ENCODE measurements around the gene PCYT2. TPM values are rescaled to one million over a fixed set of nuclear protein-coding genes. Genes with fewer than 3 reads are reported as not detected.
A peak's percentile ranks its signal among the peaks of the same experiment; 100 is the strongest.

Gene PCYT2
- total and polyA plus RNA-seq, 2 donors (not counting 1 experiment from before 2014, with no cell fraction given): 46.0 to 65.6 TPM

- H3K4me1 ChIP-seq (ENCODE audit: control insufficient read depth, extremely low read depth, insufficient read depth, low read length): no peaks in the 10 kb centered on the region
- no peaks in the 10 kb centered on the region for H3K36me3 ChIP-seq (ENCODE audit: control insufficient read depth, insufficient read depth, low read length)
- H3K4me3 ChIP-seq (replicated peaks in 1 of 4; ENCODE audit: control extremely low read depth in 1 of 4, insufficient read depth in 1 of 4, low read depth in 3 of 4, low read length in 4 of 4): no peak overlapping the region
- H3K9me3 ChIP-seq (ENCODE audit: control insufficient read depth, insufficient read depth, low read depth, low read length): no peaks in the 10 kb centered on the region
- peaks cover 10% of the 10 kb centered on the region for H3K27me3 ChIP-seq (ENCODE audit: control insufficient read depth, insufficient read depth, low read length)
- H3K79me2 ChIP-seq (ENCODE audit: control insufficient read depth, insufficient read depth, low read length): no peaks in the 10 kb centered on the region
- H3K27ac ChIP-seq (ENCODE audit: insufficient read depth, low read length): no peak overlapping the region
- H3K4me2 ChIP-seq (ENCODE audit: extremely low read depth, insufficient read depth, low read length): no peak overlapping the region
- DNase-seq (ENCODE audit: low read depth in 2 of 2): no peak
- TF ChIP-seq EZH2 (IDR thresholded peaks at IDR 0.05; ENCODE audit: low read length, missing control alignments): no peak
- TF ChIP-seq, protein P1, sequence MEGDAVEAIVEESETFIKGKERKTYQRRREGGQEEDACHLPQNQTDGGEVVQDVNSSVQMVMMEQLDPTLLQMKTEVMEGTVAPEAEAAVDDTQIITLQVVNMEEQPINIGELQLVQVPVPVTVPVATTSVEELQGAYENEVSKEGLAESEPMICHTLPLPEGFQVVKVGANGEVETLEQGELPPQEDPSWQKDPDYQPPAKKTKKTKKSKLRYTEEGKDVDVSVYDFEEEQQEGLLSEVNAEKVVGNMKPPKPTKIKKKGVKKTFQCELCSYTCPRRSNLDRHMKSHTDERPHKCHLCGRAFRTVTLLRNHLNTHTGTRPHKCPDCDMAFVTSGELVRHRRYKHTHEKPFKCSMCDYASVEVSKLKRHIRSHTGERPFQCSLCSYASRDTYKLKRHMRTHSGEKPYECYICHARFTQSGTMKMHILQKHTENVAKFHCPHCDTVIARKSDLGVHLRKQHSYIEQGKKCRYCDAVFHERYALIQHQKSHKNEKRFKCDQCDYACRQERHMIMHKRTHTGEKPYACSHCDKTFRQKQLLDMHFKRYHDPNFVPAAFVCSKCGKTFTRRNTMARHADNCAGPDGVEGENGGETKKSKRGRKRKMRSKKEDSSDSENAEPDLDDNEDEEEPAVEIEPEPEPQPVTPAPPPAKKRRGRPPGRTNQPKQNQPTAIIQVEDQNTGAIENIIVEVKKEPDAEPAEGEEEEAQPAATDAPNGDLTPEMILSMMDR (conservative IDR thresholded peaks at IDR 0.05 in 1 of 2, IDR thresholded peaks at IDR 0.05 in 1 of 2; ENCODE audit: low read depth in 1 of 2, low read length in 2 of 2): no peak
- H2AFZ ChIP-seq (ENCODE audit: low read length): no peak overlapping the region
- no peak overlapping the region for H3K9ac ChIP-seq (ENCODE audit: insufficient read depth, low read length)
- no peaks in the 10 kb centered on the region for H4K20me1 ChIP-seq (ENCODE audit: control insufficient read depth, extremely low read depth, insufficient read depth, low read length)
Observed at GRCh38 chr17:81941484-81942166, 30.4 kb upstream of the PCYT2 start.

GRCh38 chr17:81940538-81941483, 29.6 kb upstream of the PCYT2 start:
- Histone ChIP-seq H2AFZ (ENCODE audit: low read length) (no peak overlapping the region), H3K4me1 (ENCODE audit: control insufficient read depth, extremely low read depth, insufficient read depth, low read length) (peaks cover 1% of the 10 kb centered on the region), H3K36me3 (ENCODE audit: control insufficient read depth, insufficient read depth, low read length) (no peaks in the 10 kb centered on the region), H3K9me3 (ENCODE audit: control insufficient read depth, insufficient read depth, low read depth, low read length) (no peaks in the 10 kb centered on the region), H3K9ac (ENCODE audit: insufficient read depth, low read length) (no peak overlapping the region), H3K4me2 (ENCODE audit: extremely low read depth, insufficient read depth, low read length) (no peak overlapping the region), H3K27me3 (ENCODE audit: control insufficient read depth, insufficient read depth, low read length) (peaks cover 10% of the 10 kb centered on the region), H4K20me1 (ENCODE audit: control insufficient read depth, extremely low read depth, insufficient read depth, low read length) (no peaks in the 10 kb centered on the region), H3K79me2 (ENCODE audit: control insufficient read depth, insufficient read depth, low read length) (no peaks in the 10 kb centered on the region), H3K4me3 (replicated peaks in 1 of 4; ENCODE audit: control extremely low read depth in 1 of 4, insufficient read depth in 1 of 4, low read depth in 3 of 4, low read length in 4 of 4) (no peak overlapping the region), H3K27ac (ENCODE audit: insufficient read depth, low read length) (no peak overlapping the region)
- TF ChIP-seq, protein P1 (conservative IDR thresholded peaks at IDR 0.05 in 1 of 2, IDR thresholded peaks at IDR 0.05 in 1 of 2; ENCODE audit: low read depth in 1 of 2, low read length in 2 of 2): no peak
- TF ChIP-seq EZH2 (IDR thresholded peaks at IDR 0.05; ENCODE audit: low read length, missing control alignments): no peak
- no peak for DNase-seq (ENCODE audit: low read depth in 2 of 2)

DNA sequence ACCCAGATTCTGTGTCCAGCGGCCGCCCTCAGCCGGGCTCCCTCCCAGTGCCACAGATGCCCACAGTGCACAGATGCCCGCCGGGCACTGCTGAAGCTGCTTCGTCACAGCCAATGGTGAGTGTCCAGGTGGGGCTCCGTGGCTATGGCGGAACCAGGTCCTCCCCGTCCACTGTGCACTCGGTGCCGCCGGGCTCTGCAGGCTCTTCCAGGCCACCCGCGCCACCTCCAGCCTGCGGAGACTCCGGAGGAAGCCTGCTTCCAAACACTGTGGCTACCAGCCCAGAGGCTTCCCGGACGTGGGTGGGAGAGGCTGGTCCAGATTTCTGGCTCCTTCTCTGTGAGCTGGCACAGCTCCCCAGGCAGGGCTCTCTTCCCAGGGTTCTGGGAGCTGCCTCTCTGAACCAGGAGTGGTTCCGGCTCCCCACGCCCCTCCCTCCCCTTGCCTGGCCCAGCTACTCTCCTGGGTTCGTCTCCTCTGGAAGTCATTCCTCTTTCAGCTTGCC, 28.7 kb upstream of the PCYT2 start:
- H3K36me3 ChIP-seq (ENCODE audit: control insufficient read depth, insufficient read depth, low read length): peaks cover under 1% of the 10 kb centered on the region
- DNase-seq (ENCODE audit: low read depth in 2 of 2): peak in 1 of 2 donors; percentile 44

More for the DNA sequence above, 28.7 kb upstream of the PCYT2 start:
- Histone ChIP-seq H3K27me3 (ENCODE audit: control insufficient read depth, insufficient read depth, low read length) (peaks cover 10% of the 10 kb centered on the region), H3K4me3 (replicated peaks in 1 of 4; ENCODE audit: control extremely low read depth in 1 of 4, insufficient read depth in 1 of 4, low read depth in 3 of 4, low read length in 4 of 4) (no peak overlapping the region), H4K20me1 (ENCODE audit: control insufficient read depth, extremely low read depth, insufficient read depth, low read length) (no peaks in the 10 kb centered on the region), H3K4me1 (ENCODE audit: control insufficient read depth, extremely low read depth, insufficient read depth, low read length) (peaks cover 2% of the 10 kb centered on the region), H2AFZ (ENCODE audit: low read length) (no peak overlapping the region), H3K4me2 (ENCODE audit: extremely low read depth, insufficient read depth, low read length) (peak overlapping the region; percentile 35), H3K9ac (ENCODE audit: insufficient read depth, low read length) (no peak overlapping the region), H3K27ac (ENCODE audit: insufficient read depth, low read length) (no peak overlapping the region), H3K9me3 (ENCODE audit: control insufficient read depth, insufficient read depth, low read depth, low read length) (no peaks in the 10 kb centered on the region), H3K79me2 (ENCODE audit: control insufficient read depth, insufficient read depth, low read length) (no peaks in the 10 kb centered on the region)
- TF ChIP-seq EZH2 (IDR thresholded peaks at IDR 0.05; ENCODE audit: low read length, missing control alignments): no peak
- TF ChIP-seq, protein P1 (conservative IDR thresholded peaks at IDR 0.05 in 1 of 2, IDR thresholded peaks at IDR 0.05 in 1 of 2; ENCODE audit: low read depth in 1 of 2, low read length in 2 of 2): no peak
